ENCODE results near the gene CATSPERD.

CATSPERD gene

DNA sequence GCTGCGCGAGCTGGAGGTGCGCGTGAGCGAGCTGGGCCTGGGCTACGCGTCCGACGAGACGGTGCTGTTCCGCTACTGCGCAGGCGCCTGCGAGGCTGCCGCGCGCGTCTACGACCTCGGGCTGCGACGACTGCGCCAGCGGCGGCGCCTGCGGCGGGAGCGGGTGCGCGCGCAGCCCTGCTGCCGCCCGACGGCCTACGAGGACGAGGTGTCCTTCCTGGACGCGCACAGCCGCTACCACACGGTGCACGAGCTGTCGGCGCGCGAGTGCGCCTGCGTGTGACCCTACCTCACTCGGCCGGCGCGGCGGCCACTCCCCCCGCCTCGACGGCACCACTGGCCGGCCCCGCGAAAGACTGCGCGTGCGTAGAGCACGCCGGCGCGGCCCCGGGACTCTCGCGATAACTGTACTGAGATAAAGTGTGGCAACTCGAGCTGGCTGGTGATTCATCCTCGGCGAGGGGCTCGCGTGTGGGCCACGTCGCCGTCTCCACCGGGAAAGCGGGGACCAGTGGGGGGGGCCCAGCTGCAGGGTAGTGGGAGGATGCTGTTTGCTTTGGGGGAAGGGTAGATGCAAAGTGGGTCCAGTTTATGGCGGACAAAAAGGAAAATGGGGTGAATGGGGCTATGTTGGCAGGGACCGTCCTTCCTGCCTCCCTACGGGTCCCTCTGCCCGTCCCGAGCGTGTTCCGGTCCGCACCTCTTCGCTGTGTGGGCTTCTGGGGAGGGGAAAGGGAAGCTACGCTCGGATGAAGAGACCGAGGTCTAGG, 107.6 kb downstream of the CATSPERD start:
- Mint-ChIP-seq H3K4me1 (peaks cover 18% of the 10 kb centered on the region), H3K27ac (peak overlapping the region; percentile 81), H3K27me3 (peaks cover 36% of the 10 kb centered on the region), H3K4me3 (peak overlapping the region; percentile 96), H3K36me3 (no peaks in the 10 kb centered on the region), H3K9me3 (no peaks in the 10 kb centered on the region)
- ATAC-seq, result peak; percentile 84
